GM12878 (cell line): ENCODE measurements around the gene MAP3K7. TPM values are rescaled to one million over a fixed set of nuclear protein-coding genes. Genes with fewer than 3 reads are reported as not detected.

Experiments
- ATAC-seq: fragments of 200-7000 bp; cut with Tn5 transposase; 3 replicates; pipeline ENCODE4 v1.9.1; 2020; ENCODE audit warnings: mild to moderate bottlenecking, moderate library complexity
- BruUV-seq: library from RNA; stranded (reverse); fragments of 400-500 nt; replicated peaks from 2 replicates; lab custom pipeline; 2021; lab: Mats Ljungman, UMichigan
- CTCF ChIA-PET: fragments of 300-600 bp; sonication (Branson Sonifier 250); formaldehyde crosslinking; extraction: SDS; loops from one replicate; lab custom pipeline; 2021; ENCODE audit warnings: inconsistent platforms; lab: Yijun Ruan, JAX
- POLR2A ChIA-PET: fragments of 350-600 bp; formaldehyde crosslinking; extraction: SDS; loops from one replicate; lab custom pipeline; 2021; ENCODE audit warnings: inconsistent platforms; lab: Charles Lee
- RAD21 ChIA-PET: fragments of 300-600 bp; sonication (Branson Sonifier 250); formaldehyde crosslinking; loops from one replicate; lab custom pipeline; 2023; ENCODE audit warnings: antibody characterized with exemption; ENCODE audit not compliant: unreplicated experiment; lab: Charles Lee
- SMC1A ChIA-PET: fragments of 300-600 bp; sonication (Branson Sonifier 250); formaldehyde crosslinking; loops from one replicate; lab custom pipeline; 2023; ENCODE audit not compliant: unreplicated experiment, uncharacterized antibody; lab: Charles Lee
- DNase-seq: peaks from one replicate; pipeline ENCODE4 v3.0.0-alpha.2; 2011; ENCODE audit warnings: low read depth, low spot score
- FAIRE-seq: peaks from 3 replicates; lab custom pipeline; 2011; peaks lifted over from hg19 to GRCh38; lab: Jason Lieb, UNC
- H2AFZ ChIP-seq: 2 replicates; pipeline ENCODE4 v1.6.0; 2011; ENCODE audit warnings: low read depth, low read length, control low read depth; ENCODE audit not compliant: control insufficient read depth
- H3K27ac ChIP-seq: 2 replicates; pipeline ENCODE4 v1.5.1; 2011; ENCODE audit warnings: control low read depth; ENCODE audit not compliant: control insufficient read depth, insufficient read depth
- H3K27me3 ChIP-seq, 2 experiments: replicated peaks in 1 of 2; 2 replicates each; pipeline versions ENCODE4 v1.6.0 to v1.6.1; 2011; ENCODE audit warnings: low read length in 1 of 2; ENCODE audit not compliant: control insufficient read depth in 2 of 2, insufficient read depth in 2 of 2
- H3K36me3 ChIP-seq, 2 experiments: 2 replicates each; pipeline ENCODE4 v1.5.1; 2011; ENCODE audit warnings: low read length in 1 of 2; ENCODE audit not compliant: control insufficient read depth in 2 of 2, insufficient read depth in 2 of 2
- H3K4me1 ChIP-seq: 2 replicates; pipeline ENCODE4 v1.6.1; 2011; ENCODE audit warnings: mild to moderate bottlenecking, low read length, moderate library complexity, mixed read lengths; ENCODE audit not compliant: control insufficient read depth, insufficient read depth
- H3K4me2 ChIP-seq: 2 replicates; pipeline ENCODE4 v1.6.0; 2011; ENCODE audit warnings: control low read depth; ENCODE audit not compliant: control insufficient read depth, insufficient read depth
- H3K4me3 ChIP-seq: fragments of 200-600 bp; sonication (generic); 2 replicates; pipeline ENCODE4 v1.5.1; 2016
- H3K79me2 ChIP-seq: 2 replicates; pipeline ENCODE4 v1.6.0; 2011; ENCODE audit warnings: low read length; ENCODE audit not compliant: control insufficient read depth, insufficient read depth
- H3K9ac ChIP-seq: 2 replicates; pipeline ENCODE4 v1.8.0; 2011; ENCODE audit warnings: low read length, control low read depth, mixed read lengths; ENCODE audit not compliant: control insufficient read depth, insufficient read depth
- H3K9me3 ChIP-seq: replicated peaks from 3 replicates; pipeline ENCODE4 v1.5.1; 2011; ENCODE audit warnings: mild to moderate bottlenecking, low read length; ENCODE audit not compliant: control insufficient read depth, insufficient read depth
- H4K20me1 ChIP-seq: 2 replicates; pipeline ENCODE4 v1.6.0; 2011; ENCODE audit not compliant: control insufficient read depth, insufficient read depth
- IKZF2 ChIP-seq, 2 experiments: fragments of 450-650 bp; IDR thresholded peaks; 2 replicates each; pipeline ENCODE4 v1.6.1; 2017; ENCODE audit warnings: mild to moderate bottlenecking in 2 of 2, moderate library complexity in 2 of 2
- NFIC ChIP-seq: IDR thresholded peaks from 2 replicates; pipeline ENCODE4 v1.6.1; 2012; ENCODE audit warnings: low read depth, mild to moderate bottlenecking, inconsistent platforms, low read length, moderate library complexity
- PAX5 ChIP-seq: IDR thresholded peaks from 2 replicates; pipeline ENCODE4 v1.6.1; 2011; ENCODE audit warnings: low read depth, low read length, borderline replicate concordance
- PAX8 ChIP-seq: fragments of 450-650 bp; IDR thresholded peaks from 2 replicates; pipeline ENCODE4 v1.6.1; 2017; ENCODE audit warnings: mild to moderate bottlenecking, moderate library complexity
- RELA ChIP-seq: fragments of 450-650 bp; IDR thresholded peaks from 2 replicates; pipeline ENCODE4 v1.8.0; 2014; ENCODE audit warnings: borderline replicate concordance; ENCODE audit not compliant: partially characterized antibody
- RUNX3 ChIP-seq: IDR thresholded peaks from 2 replicates; pipeline ENCODE4 v1.6.1; 2012; ENCODE audit warnings: low read length, inconsistent platforms
- USF2 ChIP-seq: IDR thresholded peaks from 2 replicates; pipeline ENCODE4 v1.6.1; 2011; ENCODE audit warnings: low read depth, low read length, improper control_type of control experiment, borderline replicate concordance
- ZNF384 ChIP-seq: IDR thresholded peaks from 2 replicates; pipeline ENCODE4 v1.6.1; 2012; ENCODE audit warnings: low read depth, mild to moderate bottlenecking, low read length, improper control_type of control experiment, borderline replicate concordance
- WGBS: methylation state at CpG from one replicate; pipeline ENCODE4 v1.1.6; 2016; ENCODE audit warnings: low lambda C conversion rate; ENCODE audit not compliant: insufficient replicate concordance, insufficient coverage; ENCODE audit errors: missing lambda C conversion rate; 5-methylcytosine and 5-hydroxymethylcytosine counted together
- in situ Hi-C: fragments of 300-500 bp; cut with MboI; formaldehyde crosslinking; loops from 9 replicates; pipeline ENCODE4 v1.14.3; 2018; ENCODE audit warnings: mixed read lengths
- intact Hi-C: fragments of 100-400 bp; cut with micrococcal nuclease; formaldehyde crosslinking; loops from one replicate; pipeline ENCODE4 v1.14.2; 2022; ENCODE audit not compliant: unreplicated experiment
- polyA plus RNA-seq, 11 experiments: library from polyadenylated mRNA; depleted of rRNA in 4 of 11; unstranded in 6 of 11; stranded (reverse) in 5 of 11; fragments of >200 nt; fragmentation: Nextera tagmentation in 4 of 11; fragmentation: Illumina TruSeq in 1 of 11; extraction: Ambion mirVana in 4 of 11; extraction: Trizol in 1 of 11; gene quantifications; 1 replicate in 1 of 11; 2 replicates in 10 of 11; pipeline versions ENCODE4 v1.2.1 to v1.2.3, GENCODE V29; 2011 to 2016; ENCODE audit warnings: inconsistent platforms in 2 of 11, missing spikeins in 2 of 11, low read depth in 1 of 11
- total RNA-seq, 4 experiments: library from RNA; depleted of rRNA in 3 of 4; stranded (reverse); fragments of >200 nt in 3 of 4; fragmentation: Illumina TruSeq in 1 of 4; extraction: Trizol in 1 of 4; gene quantifications; 2 replicates each; pipeline versions ENCODE4 v1.2.1 to v1.2.3, GENCODE V29; 2013 to 2021

Gene MAP3K7
- total and polyA plus RNA-seq, 10 of the 15 experiments (the other 5 are each of a cell fraction or from before 2014, with no cell fraction given) = 7.0 to 42.6 (median 22.0) TPM

GRCh38 chr6:90477366-90477765 lies 109.5 kb downstream of the MAP3K7 start:
- SMC1A ChIA-PET = interaction anchor here (0.6 to 6.8 kb wide), 5 partner anchors 85 to 536 kb away, joined by 3 to 97 read pairs (median 4); no protein-coding TSS in a partner anchor
- WGBS = 50% methylated on average over 4 of the region's 4 CpGs
- H3K36me3 ChIP-seq = no peaks in the 10 kb centered on the region
- POLR2A ChIA-PET = no interaction called here
- CTCF ChIA-PET = interaction anchor here (0.6 to 8.8 kb wide), 12 partner anchors 21 to 657 kb away, joined by 3 to 193 read pairs (median 3); partner anchors contain the start of gene MDN1
- in situ Hi-C loops (loop anchor here (5.0 to 10.0 kb wide), 3 partner anchors 190 to 540 kb away; no protein-coding TSS in a partner anchor), intact Hi-C loops (loop anchor here (5.0 to 10.0 kb wide), 3 partner anchors 290 to 1103 kb away; partner anchors contain the start of gene MDN1)
- RAD21 ChIA-PET = interaction anchor here (1.1 to 5.5 kb wide), 2 partner anchors 537 to 982 kb away, joined by 4 to 104 read pairs; no protein-coding TSS in a partner anchor
- no TSS peak for BruUV-seq
- no peak for DNase-seq
- H3K9me3 ChIP-seq = no peaks in the 10 kb centered on the region; the same call in 2 of the 3 replicates
- peaks cover 15% of the 10 kb centered on the region for H3K4me1 ChIP-seq
- no peak overlapping the region for H3K27ac ChIP-seq
- H3K9ac ChIP-seq = no peak overlapping the region
- H3K79me2 ChIP-seq = no peaks in the 10 kb centered on the region
- H4K20me1 ChIP-seq = no peaks in the 10 kb centered on the region
- peaks cover 0 to 4% of the 10 kb centered on the region in 2 experiments; a peak in 1 of 4 replicates for H3K27me3 ChIP-seq
- no peak overlapping the region for H3K4me2 ChIP-seq
- ATAC-seq = no peak
- H2AFZ ChIP-seq = no peak overlapping the region
- no peak overlapping the region for H3K4me3 ChIP-seq
- no peak for TF ChIP-seq IKZF2 (IDR thresholded peaks at IDR 0.05)
- no peak for TF ChIP-seq ZNF384
- no peak for TF ChIP-seq PAX8
- TF ChIP-seq NFIC = no peak
- TF ChIP-seq PAX5 = no peak
- no peak for TF ChIP-seq RELA
- TF ChIP-seq, all 136 proteins: peak for 0
- no peak for FAIRE-seq

GRCh38 chr6:90472716-90473115 lies 114.2 kb downstream of the MAP3K7 start:
- intact Hi-C loops = loop anchor here (2.0 to 10.0 kb wide), 4 partner anchors 188 to 1098 kb away; partner anchors contain the start of gene MDN1
- ChIA-PET RAD21 (interaction anchor here (1.8 to 2.8 kb wide), 3 partner anchors 188 to 533 kb away, joined by 6 to 21 read pairs (median 13); no protein-coding TSS in a partner anchor), CTCF (interaction anchor here (1.7 to 4.1 kb wide), 2 partner anchors 187 to 532 kb away, joined by 9 to 22 read pairs; no protein-coding TSS in a partner anchor), POLR2A (no interaction called here), SMC1A (interaction anchor here (1.3 to 3.6 kb wide), 2 partner anchors 104 to 186 kb away, joined by 3 to 38 read pairs; no protein-coding TSS in a partner anchor)
- no peaks in the 10 kb centered on the region for H4K20me1 ChIP-seq
- H3K4me2 ChIP-seq = peak overlapping the region; percentile 61; the same call in 1 of the 2 replicates
- H3K36me3 ChIP-seq = no peaks in the 10 kb centered on the region
- no TSS peak for BruUV-seq
- WGBS = 66% methylated on average over 9 of the region's 9 CpGs
- H3K79me2 ChIP-seq = no peaks in the 10 kb centered on the region
- TF ChIP-seq USF2 (no peak), RUNX3 (peak; percentile 60), RELA (no peak)
- no peak overlapping the region for H3K27ac ChIP-seq
- H3K9me3 ChIP-seq = no peaks in the 10 kb centered on the region
- H3K4me1 ChIP-seq = peaks cover 16% of the 10 kb centered on the region
- DNase-seq (no peak), ATAC-seq (peak; percentile 7; the same call in 1 of the 3 replicates), FAIRE-seq (no peak)
- in situ Hi-C loops = loop anchor here (10.0 kb wide), 1 partner anchor 368 kb away; no protein-coding TSS in a partner anchor
- H3K27me3 ChIP-seq = no peaks in the 10 kb centered on the region; a peak in 1 of 4 replicates
- H3K4me3 ChIP-seq = no peak overlapping the region
- H3K9ac ChIP-seq = no peak overlapping the region
- H2AFZ ChIP-seq = no peak overlapping the region
